ENCODE results near the gene MARK4.

- no peak for TF ChIP-seq CTCF (optimal IDR thresholded peaks at IDR 0.05 in 1 of 3, IDR thresholded peaks at IDR 0.05 in 1 of 3, conservative IDR thresholded peaks at IDR 0.05 in 1 of 3; ENCODE audit: extremely low read depth in 1 of 3, insufficient read depth in 2 of 3, low read length in 3 of 3)
- no peak for TF ChIP-seq EZH2 (IDR thresholded peaks at IDR 0.05; ENCODE audit: low read length)
Observed at GRCh38 chr19:45264781-45265317, 13.8 kb downstream of the MARK4 start.
